Ovary (tissue), 9 donors: Measurements from ENCODE around the gene NOXO1. TPM values are rescaled to one million over a fixed set of nuclear protein-coding genes. Genes with fewer than 3 reads are reported as not detected.

ENCODE experiments used
- DNase-seq, 5 donors: peaks; one replicate each; pipeline ENCODE4 v3.0.0-alpha.2; 2019 to 2020
- H3K27ac ChIP-seq, 2 donors: fragments of 200-600 bp; one replicate each; pipeline versions ENCODE4 v1.5.1 to v1.8.0; 2019 to 2022
- H3K27me3 ChIP-seq: fragments of 200-600 bp; one replicate; pipeline ENCODE4 v1.8.0; 2022
- H3K36me3 ChIP-seq: fragments of 200-600 bp; sonication (generic); one replicate; pipeline ENCODE4 v1.5.1; 2019
- H3K4me1 ChIP-seq: one replicate; pipeline ENCODE4 v1.8.1; 2013; ENCODE audit warnings: mild to moderate bottlenecking, moderate library complexity; ENCODE audit not compliant: insufficient read depth
- H3K4me3 ChIP-seq: fragments of 200-600 bp; sonication (generic); one replicate; pipeline ENCODE4 v1.5.1; 2017
- H3K9me3 ChIP-seq, 2 donors: fragments of 200-600 bp in 1 of 2; sonication (generic) in 1 of 2; one replicate each; pipeline versions ENCODE4 v1.5.1 to v1.8.1; 2013 to 2019; ENCODE audit warnings: mild to moderate bottlenecking in 1 of 2, moderate library complexity in 1 of 2
- CTCF ChIP-seq, 3 donors: fragments of 450-650 bp in 2 of 3; fragments of 200-600 bp in 1 of 3; IDR thresholded peaks; one replicate each; pipeline versions ENCODE4 v1.5.1 to v1.8.0; 2016 to 2022; ENCODE audit warnings: antibody characterized with exemption in 3 of 3, mild to moderate bottlenecking in 1 of 3
- EP300 ChIP-seq: sonication (generic); formaldehyde crosslinking; IDR thresholded peaks from one replicate; pipeline ENCODE4 v1.6.1; 2017; ENCODE audit warnings: antibody characterized with exemption
- POLR2A ChIP-seq: fragments of 450-650 bp; IDR thresholded peaks from one replicate; pipeline ENCODE4 v1.6.1; 2017; ENCODE audit warnings: antibody characterized with exemption, mild to moderate bottlenecking, moderate library complexity
- WGBS, 3 donors: extraction: QIAGEN DNeasy Blood & Tissue Kit in 1 of 3; methylation state at CpG; one replicate each; pipeline versions ENCODE4 v1.1.5 to v1.1.7; 2013 to 2017; 5-methylcytosine and 5-hydroxymethylcytosine counted together
- intact Hi-C, 4 donors: fragments of 100-400 bp; cut with DNase I; formaldehyde crosslinking; loops; one replicate each; pipeline versions ENCODE4 v1.11.0 to v1.15.1; 2022 to 2023
- polyA plus RNA-seq, 2 donors: library from polyadenylated mRNA; stranded (reverse); fragments of 200-250 nt in 1 of 2; fragments of 350-450 nt in 1 of 2; fragmentation: Illumina TruSeq in 1 of 2; extraction: RNeasy Lipid Tissue Mini Kit (QIAGEN cat#74804) in 1 of 2; gene quantifications; one replicate each; pipeline ENCODE4 v1.2.3, GENCODE V29; 2013 to 2014
- total RNA-seq, 7 donors: library from RNA; depleted of rRNA in 2 of 7; stranded (reverse); fragments of >200 nt in 2 of 7; fragmentation: NEBNext Ultra II Directional in 3 of 7; extraction: Animal tissue kit (Norgen Biotek cat#: 25700) in 3 of 7; gene quantifications; one replicate each; pipeline versions ENCODE4 v1.1.0 to v1.2.4, GENCODE V29; 2016 to 2023
- donor health status: DM: no; HTN: no; CAD: no; lungs with moderate emphysema.
- donor health status: DM: no; HTN: no; CAD: no.
- donor health status: Bipolar disorder and iron deficiency.
- donor health status: DM: yes; HTN: yes; CAD: no.
- donor health status: DM: no; HTN: no; CAD: no.
- donor health status: DM: yes; HTN: yes; CAD: no.

Gene NOXO1
- total and polyA plus RNA-seq, 9 donors = 0.36 to 1.3 (median 0.48) TPM; not detected in 4

DNA sequence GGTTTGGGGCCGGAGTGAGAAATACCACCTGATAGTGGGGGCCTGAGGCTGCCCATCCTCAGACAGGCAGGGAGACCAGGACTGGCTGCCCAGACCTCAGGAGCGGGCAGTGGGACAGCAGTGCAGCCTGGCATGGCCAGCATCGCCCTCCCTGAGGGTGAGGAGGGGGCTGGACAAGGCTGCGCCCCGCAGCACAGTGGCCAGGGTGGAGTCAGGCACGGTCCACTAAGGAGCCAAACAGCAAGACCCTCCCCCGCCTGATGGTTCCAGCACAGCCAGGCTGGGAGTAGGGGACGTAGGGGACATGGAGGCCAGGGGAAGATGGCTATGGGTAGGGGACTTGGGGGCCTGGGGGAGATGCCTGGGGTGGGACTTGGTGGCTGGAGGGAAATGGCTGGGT, 25.0 kb upstream of the NOXO1 start:
- Histone ChIP-seq H3K27me3 (no peaks in the 10 kb centered on the region), H3K9me3 (no peaks in the 10 kb centered on the region), H3K4me1 (peaks cover 26% of the 10 kb centered on the region), H3K4me3 (no peak overlapping the region), H3K27ac (no peak overlapping the region), H3K36me3 (no peaks in the 10 kb centered on the region)
- TF ChIP-seq POLR2A = no peak
- TF ChIP-seq CTCF (IDR thresholded peaks at IDR 0.05) = no peak
- TF ChIP-seq EP300 = no peak
- peak in 1 of 5 donors; percentile 26 for DNase-seq
- WGBS, 3 donors = 81 to 93% (median 92%) methylated on average over 8 of the region's 8 CpGs
- intact Hi-C loops = no loop called here

DNA sequence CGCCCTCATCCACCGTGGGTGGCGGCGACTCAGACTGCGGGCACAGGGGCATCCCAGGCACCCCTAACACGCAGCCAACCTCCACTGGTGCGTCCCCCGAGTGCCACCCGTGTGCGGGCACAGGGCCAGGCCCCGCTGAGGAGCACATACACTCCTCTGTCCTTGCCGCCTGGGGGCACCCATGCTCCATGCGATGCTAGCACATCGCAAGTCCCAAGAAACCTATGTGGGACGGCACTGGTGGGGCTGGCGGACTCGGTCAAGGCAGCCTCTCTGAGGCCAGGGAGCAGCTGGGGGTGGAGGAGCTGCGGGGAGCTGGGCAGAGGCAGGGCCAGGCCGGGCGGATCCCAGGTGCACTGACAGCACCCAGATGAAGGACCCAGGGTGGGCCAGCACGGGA, 24.4 kb upstream of the NOXO1 start:
- H3K9me3 ChIP-seq = no peaks in the 10 kb centered on the region
- WGBS, 3 donors = 73 to 82% (median 76%) methylated on average over 20 to 21 of the region's 21 CpGs
- peaks cover 26% of the 10 kb centered on the region for H3K4me1 ChIP-seq
- TF ChIP-seq POLR2A = no peak
- TF ChIP-seq EP300 = no peak
- TF ChIP-seq CTCF (IDR thresholded peaks at IDR 0.05) = no peak
- no peak overlapping the region for H3K27ac ChIP-seq
- DNase-seq = peak in 2 of 5 donors; percentile 31 to 47
- no peaks in the 10 kb centered on the region for H3K27me3 ChIP-seq
- no peaks in the 10 kb centered on the region for H3K36me3 ChIP-seq
- H3K4me3 ChIP-seq = no peak overlapping the region
- intact Hi-C loops = no loop called here

DNA sequence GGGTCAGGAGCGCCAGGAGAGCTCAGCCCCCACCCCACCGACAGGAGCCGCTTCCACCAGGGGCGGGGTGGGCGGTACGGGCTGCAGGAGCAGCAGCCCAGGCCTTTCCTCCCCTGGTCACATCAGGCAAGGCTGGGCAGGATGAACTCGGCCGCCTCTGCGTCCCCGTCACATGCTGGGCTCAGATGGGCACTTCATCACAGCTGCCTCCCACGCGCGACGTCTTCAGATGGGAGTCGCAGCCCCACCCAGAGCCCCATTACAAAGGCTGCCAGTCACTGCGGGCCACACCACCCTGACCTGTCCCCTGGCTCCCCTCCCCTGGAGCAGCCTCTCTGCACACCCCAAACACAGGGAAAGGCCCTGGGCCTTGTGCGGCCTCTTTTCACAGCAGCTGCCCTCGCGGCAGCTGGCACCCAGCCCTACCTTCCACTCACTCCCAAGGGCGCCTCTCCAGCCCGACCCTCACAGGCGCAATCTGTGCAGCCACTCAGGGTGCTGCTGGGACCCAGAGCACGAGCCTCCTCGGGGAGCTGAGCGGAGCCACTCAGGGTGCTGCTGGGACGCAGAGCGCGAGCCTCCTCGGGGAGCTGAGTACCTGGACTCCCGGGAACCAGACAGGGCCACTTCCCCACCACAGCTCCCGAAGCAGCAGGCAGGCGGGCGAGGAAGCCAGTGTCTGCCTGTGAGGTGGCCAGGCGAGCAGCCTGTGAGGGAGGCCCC, 23.7 kb upstream of the NOXO1 start:
- Histone ChIP-seq H3K4me1 (peaks cover 20% of the 10 kb centered on the region), H3K36me3 (no peaks in the 10 kb centered on the region), H3K27me3 (no peaks in the 10 kb centered on the region), H3K9me3 (no peaks in the 10 kb centered on the region), H3K4me3 (no peak overlapping the region), H3K27ac (no peak overlapping the region)
- TF ChIP-seq CTCF (IDR thresholded peaks at IDR 0.05) (no peak), POLR2A (no peak), EP300 (no peak)
- DNase-seq = peak in 2 of 5 donors; percentile 36 to 46
- 73 to 80% (median 77%) methylated on average over 34 of the region's 34 CpGs for WGBS, 3 donors
- intact Hi-C loops = no loop called here

- 27 to 40% (median 32%) methylated on average over 28 to 36 of the region's 36 CpGs for WGBS, 3 donors
- H3K9me3 ChIP-seq = no peaks in the 10 kb centered on the region
- DNase-seq = peak; percentile 66 to 84 (median 77)
- H3K27ac ChIP-seq = no peak overlapping the region
- no peaks in the 10 kb centered on the region for H3K27me3 ChIP-seq
- peaks cover 19% of the 10 kb centered on the region for H3K4me1 ChIP-seq
- intact Hi-C loops = no loop called here
- no peaks in the 10 kb centered on the region for H3K36me3 ChIP-seq
- H3K4me3 ChIP-seq = no peak overlapping the region
- TF ChIP-seq POLR2A = no peak
- TF ChIP-seq EP300 = no peak
- peak; percentile 57 to 71 (median 60) for TF ChIP-seq CTCF (IDR thresholded peaks at IDR 0.05)
Measured at GRCh38 chr16:2003827-2004641, 22.8 kb upstream of the NOXO1 start.
